Measurements from ENCODE around the gene CERS3. TPM values are rescaled to one million over a fixed set of nuclear protein-coding genes. Genes with fewer than 3 reads are reported as not detected.
A peak's percentile ranks its signal among the peaks of the same experiment; 100 is the strongest.

The CERS3 gene
- polyA plus RNA-seq, 6 donors from 2014 or later = 0.21 TPM; not detected in 5

- Mint-ChIP-seq H3K27ac (no peak overlapping the region), H3K9me3 (peaks cover 0 to 17% (median 10%) of the 10 kb centered on the region in 7 donors), H3K4me3 (no peak overlapping the region), H3K27me3 (peaks cover 0 to 17% (median 4%) of the 10 kb centered on the region in 3 donors), H3K4me1 (no peaks in the 10 kb centered on the region), H3K36me3 (no peaks in the 10 kb centered on the region)
- DNase-seq (no peak), ATAC-seq (ENCODE audit: low read depth in 2 of 2) (no peak)
Measured at GRCh38 chr15:100547961-100548360, 19.2 kb upstream of the CERS3 start.

GRCh38 chr15:100544946-100545345, 16.2 kb upstream of the CERS3 start:
- no peak overlapping the region for H3K27ac Mint-ChIP-seq
- H3K4me3 Mint-ChIP-seq = no peak overlapping the region
- H3K36me3 Mint-ChIP-seq = no peaks in the 10 kb centered on the region
- DNase-seq (no peak), ATAC-seq (ENCODE audit: low read depth in 2 of 2) (no peak)
- no peaks in the 10 kb centered on the region for H3K4me1 Mint-ChIP-seq
- peaks cover 10 to 27% (median 11%) of the 10 kb centered on the region in 3 donors for H3K27me3 Mint-ChIP-seq
- H3K9me3 Mint-ChIP-seq = peaks cover 0 to 8% (median 2%) of the 10 kb centered on the region in 7 donors

- ATAC-seq (ENCODE audit: low read depth in 2 of 2) (no peak), DNase-seq (no peak)
- Mint-ChIP-seq H3K9me3 (peaks cover 0 to 7% (median 2%) of the 10 kb centered on the region in 7 donors), H3K4me3 (no peak overlapping the region), H3K27ac (no peak overlapping the region), H3K27me3 (peaks cover 10 to 27% (median 11%) of the 10 kb centered on the region in 3 donors), H3K36me3 (no peaks in the 10 kb centered on the region), H3K4me1 (no peaks in the 10 kb centered on the region)
Measured at GRCh38 chr15:100544338-100544841, 15.6 kb upstream of the CERS3 start.

GRCh38 chr15:100542290-100542689, 13.5 kb upstream of the CERS3 start:
- no peaks in the 10 kb centered on the region for H3K36me3 Mint-ChIP-seq
- ATAC-seq (ENCODE audit: low read depth in 2 of 2) = no peak
- DNase-seq = no peak
- peaks cover 5 to 8% (median 6%) of the 10 kb centered on the region in 3 donors for H3K4me1 Mint-ChIP-seq
- no peak overlapping the region for H3K4me3 Mint-ChIP-seq
- H3K27ac Mint-ChIP-seq = no peak overlapping the region
- H3K9me3 Mint-ChIP-seq = peaks cover 0 to 20% (median 9%) of the 10 kb centered on the region in 7 donors
- peaks cover 10 to 27% (median 11%) of the 10 kb centered on the region in 3 donors for H3K27me3 Mint-ChIP-seq

- peaks cover 13 to 15% (median 14%) of the 10 kb centered on the region in 3 donors for H3K4me1 Mint-ChIP-seq
- DNase-seq (peak; percentile 35), ATAC-seq (ENCODE audit: low read depth in 2 of 2) (peak; percentile 94 to 98)
- H3K27ac Mint-ChIP-seq = peak overlapping the region in 2 of 6 donors; percentile 78 to 88
- H3K4me3 Mint-ChIP-seq = peak overlapping the region in 1 of 8 donors; percentile 16
- H3K27me3 Mint-ChIP-seq = peaks cover 11 to 20% (median 18%) of the 10 kb centered on the region in 3 donors
- no peaks in the 10 kb centered on the region for H3K36me3 Mint-ChIP-seq
- H3K9me3 Mint-ChIP-seq = peaks cover 0 to 22% (median 8%) of the 10 kb centered on the region in 7 donors
Measured at GRCh38 chr15:100537331-100537730, 8.6 kb upstream of the CERS3 start.

- H3K27ac Mint-ChIP-seq = no peak overlapping the region
- peaks cover 13 to 15% (median 14%) of the 10 kb centered on the region in 3 donors for H3K4me1 Mint-ChIP-seq
- H3K36me3 Mint-ChIP-seq = no peaks in the 10 kb centered on the region
- DNase-seq (no peak), ATAC-seq (ENCODE audit: low read depth in 2 of 2) (no peak)
- no peak overlapping the region for H3K4me3 Mint-ChIP-seq
- H3K27me3 Mint-ChIP-seq = peaks cover 17 to 24% (median 23%) of the 10 kb centered on the region in 3 donors
- H3K9me3 Mint-ChIP-seq = peaks cover 0 to 22% (median 8%) of the 10 kb centered on the region in 7 donors
Measured at GRCh38 chr15:100536733-100537132, 8.0 kb upstream of the CERS3 start.

- Mint-ChIP-seq H3K27ac (no peak overlapping the region), H3K27me3 (peaks cover 22 to 35% (median 31%) of the 10 kb centered on the region in 3 donors), H3K36me3 (no peaks in the 10 kb centered on the region), H3K9me3 (peaks cover 0 to 12% (median 3%) of the 10 kb centered on the region in 7 donors), H3K4me1 (peaks cover 13 to 15% (median 14%) of the 10 kb centered on the region in 3 donors), H3K4me3 (no peak overlapping the region)
- ATAC-seq (ENCODE audit: low read depth in 2 of 2) = no peak
- no peak for DNase-seq
Measured at GRCh38 chr15:100533886-100534285, 5.1 kb upstream of the CERS3 start.

- Mint-ChIP-seq H3K27ac (no peak overlapping the region), H3K27me3 (peaks cover 22 to 43% (median 38%) of the 10 kb centered on the region in 3 donors), H3K4me1 (peaks cover 3 to 4% (median 3%) of the 10 kb centered on the region in 3 donors), H3K36me3 (no peaks in the 10 kb centered on the region), H3K9me3 (no peaks in the 10 kb centered on the region), H3K4me3 (no peak overlapping the region)
- DNase-seq (no peak), ATAC-seq (ENCODE audit: low read depth in 2 of 2) (no peak)
Measured at GRCh38 chr15:100531823-100532327, 3.1 kb upstream of the CERS3 start.

GRCh38 chr15:100531204-100531603, 2.5 kb upstream of the CERS3 start:
- ATAC-seq (ENCODE audit: low read depth in 2 of 2) (no peak), DNase-seq (no peak)
- Mint-ChIP-seq H3K4me3 (no peak overlapping the region), H3K27me3 (peaks cover 22 to 43% (median 41%) of the 10 kb centered on the region in 3 donors), H3K36me3 (no peaks in the 10 kb centered on the region), H3K4me1 (no peaks in the 10 kb centered on the region), H3K27ac (no peak overlapping the region), H3K9me3 (no peaks in the 10 kb centered on the region)

- DNase-seq = no peak
- ATAC-seq (ENCODE audit: low read depth in 2 of 2) = no peak
- Mint-ChIP-seq H3K27me3 (peaks cover 22 to 44% (median 43%) of the 10 kb centered on the region in 3 donors), H3K4me1 (no peaks in the 10 kb centered on the region), H3K9me3 (no peaks in the 10 kb centered on the region), H3K36me3 (no peaks in the 10 kb centered on the region), H3K27ac (no peak overlapping the region), H3K4me3 (no peak overlapping the region)
Measured at GRCh38 chr15:100529556-100529955, 806 bp upstream of the CERS3 start.

GRCh38 chr15:100526027-100526481, 2.7 kb downstream of the CERS3 start:
- H3K4me1 Mint-ChIP-seq = peaks cover 0 to 2% (median 0%) of the 10 kb centered on the region in 3 donors
- H3K27ac Mint-ChIP-seq = no peak overlapping the region

GRCh38 chr15:100525436-100525835, 3.3 kb downstream of the CERS3 start:
- Mint-ChIP-seq H3K4me1 (peaks cover 2 to 7% (median 3%) of the 10 kb centered on the region in 3 donors), H3K36me3 (no peaks in the 10 kb centered on the region), H3K27me3 (peaks cover 17 to 35% (median 17%) of the 10 kb centered on the region in 3 donors), H3K27ac (no peak overlapping the region), H3K9me3 (peaks cover 0 to 10% (median 5%) of the 10 kb centered on the region in 7 donors), H3K4me3 (no peak overlapping the region)
- ATAC-seq (ENCODE audit: low read depth in 2 of 2) (no peak), DNase-seq (no peak)

More at GRCh38 chr15:100526027-100526481, 2.7 kb downstream of the CERS3 start:
- peaks cover 0 to 10% (median 5%) of the 10 kb centered on the region in 7 donors for H3K9me3 Mint-ChIP-seq
- no peak for ATAC-seq (ENCODE audit: low read depth in 2 of 2)
- no peak for DNase-seq
- H3K27me3 Mint-ChIP-seq = peaks cover 19 to 38% (median 23%) of the 10 kb centered on the region in 3 donors
- no peak overlapping the region for H3K4me3 Mint-ChIP-seq
- no peaks in the 10 kb centered on the region for H3K36me3 Mint-ChIP-seq

- Mint-ChIP-seq H3K4me1 (peaks cover 4 to 14% (median 6%) of the 10 kb centered on the region in 3 donors), H3K27ac (no peak overlapping the region), H3K9me3 (peaks cover 0 to 10% (median 5%) of the 10 kb centered on the region in 7 donors), H3K27me3 (peaks cover 12 to 35% (median 14%) of the 10 kb centered on the region in 3 donors), H3K36me3 (no peaks in the 10 kb centered on the region), H3K4me3 (no peak overlapping the region)
- ATAC-seq (ENCODE audit: low read depth in 2 of 2) = no peak
- DNase-seq = no peak
Measured at GRCh38 chr15:100524326-100524725, 4.4 kb downstream of the CERS3 start.

GRCh38 chr15:100521907-100522306, 6.8 kb downstream of the CERS3 start:
- DNase-seq (no peak), ATAC-seq (ENCODE audit: low read depth in 2 of 2) (no peak)
- Mint-ChIP-seq H3K4me1 (peaks cover 4 to 14% (median 6%) of the 10 kb centered on the region in 3 donors), H3K27ac (no peak overlapping the region), H3K4me3 (no peak overlapping the region), H3K27me3 (peaks cover 21 to 36% (median 22%) of the 10 kb centered on the region in 3 donors), H3K9me3 (peaks cover 0 to 10% (median 5%) of the 10 kb centered on the region in 7 donors), H3K36me3 (no peaks in the 10 kb centered on the region)
